ENCODE data around the gene SNX25. TPM values are rescaled to one million over a fixed set of nuclear protein-coding genes. Genes with fewer than 3 reads are reported as not detected.

SNX25 gene
- polyA plus RNA-seq, 4 donors, result 24.3 to 27.9 (median 25.1) TPM

DNA sequence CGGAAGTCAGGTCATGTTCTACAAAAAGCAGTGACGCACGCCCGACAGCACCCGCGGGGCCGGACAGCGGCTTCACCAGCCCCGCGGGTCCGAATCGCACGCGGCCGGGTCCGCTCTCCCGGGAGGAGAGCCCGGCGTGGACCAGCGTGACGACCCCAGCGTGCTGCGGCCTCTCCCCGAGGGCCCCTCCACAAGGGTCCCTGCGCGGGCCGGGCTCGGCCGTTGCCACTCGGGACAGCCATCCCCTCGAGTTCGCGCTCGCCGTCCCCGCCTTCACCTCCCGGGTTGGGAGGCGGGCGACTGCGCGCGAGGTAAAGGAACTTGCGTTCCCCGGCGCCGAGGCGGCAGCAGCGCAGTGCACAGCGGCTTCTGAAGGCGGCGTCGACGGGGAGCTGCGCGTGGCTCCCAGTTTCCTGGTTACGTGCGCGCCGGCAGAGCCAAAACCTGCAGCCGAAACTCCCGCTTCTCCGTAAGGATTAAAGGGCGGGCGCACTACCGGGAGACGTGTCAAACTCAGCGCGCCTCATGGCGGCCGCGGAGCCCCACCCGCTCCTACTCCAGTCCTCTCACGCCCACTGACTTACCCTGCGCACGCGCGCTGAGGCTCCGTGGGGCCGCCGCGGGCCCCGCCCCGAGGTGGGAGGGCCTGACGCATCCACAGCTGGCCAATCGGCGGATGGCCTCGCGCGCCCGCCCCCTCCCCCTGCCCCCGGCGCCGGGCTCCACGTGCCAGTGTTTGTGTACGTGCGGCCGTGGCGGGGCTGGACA is 186.7 kb downstream of the SNX25 start:
- peak; percentile 92 to 96 (median 94) for DNase-seq (ENCODE audit: low read depth in 4 of 4, low spot score in 3 of 4)

- peak in 2 of 4 donors; percentile 41 to 53 for DNase-seq (ENCODE audit: low read depth in 4 of 4, low spot score in 3 of 4)
Observed at GRCh38 chr4:185396724-185397385, 187.5 kb downstream of the SNX25 start, which contains the start of gene ANKRD37. Gene ANKRD37, plus strand, starts transcription at chr4:185396841. Its CDS starts 83 bp downstream, at chr4:185396924.

DNA sequence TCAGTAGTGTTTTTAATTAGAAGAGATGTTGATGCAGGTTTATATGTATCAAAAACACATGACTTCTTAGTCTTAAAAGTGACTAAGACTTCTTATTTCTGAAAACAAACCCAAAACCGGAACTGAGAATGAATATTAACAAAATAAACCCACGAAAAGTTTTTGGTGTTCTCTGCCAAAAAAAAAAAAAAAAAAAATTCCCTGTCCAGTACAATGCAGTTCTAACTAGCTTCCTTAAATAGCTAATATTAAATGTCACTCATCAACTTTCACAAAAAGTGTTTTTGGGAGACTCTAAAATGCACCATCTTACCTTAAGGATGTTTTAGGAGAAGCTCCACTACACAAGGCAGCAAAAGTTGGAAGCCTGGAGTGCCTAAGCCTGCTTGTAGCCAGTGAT is 189.2 kb downstream of the SNX25 start:
- DNase-seq (ENCODE audit: low read depth in 4 of 4, low spot score in 3 of 4), result no peak

- no peak for DNase-seq (ENCODE audit: low read depth in 4 of 4, low spot score in 3 of 4)
Observed at GRCh38 chr4:185399466-185399865, 190.1 kb downstream of the SNX25 start.

- DNase-seq (ENCODE audit: low read depth in 4 of 4, low spot score in 3 of 4), result no peak
Observed at GRCh38 chr4:185404031-185404430, 194.6 kb downstream of the SNX25 start.

GRCh38 chr4:185405296-185405999 is 196.1 kb downstream of the SNX25 start:
- DNase-seq (ENCODE audit: low read depth in 4 of 4, low spot score in 3 of 4), result no peak

GRCh38 chr4:185408432-185408831 is 199.0 kb downstream of the SNX25 start:
- no peak for DNase-seq (ENCODE audit: low read depth in 4 of 4, low spot score in 3 of 4)

GRCh38 chr4:185411849-185412248 is 202.5 kb downstream of the SNX25 start:
- DNase-seq (ENCODE audit: low read depth in 4 of 4, low spot score in 3 of 4), result no peak

DNA sequence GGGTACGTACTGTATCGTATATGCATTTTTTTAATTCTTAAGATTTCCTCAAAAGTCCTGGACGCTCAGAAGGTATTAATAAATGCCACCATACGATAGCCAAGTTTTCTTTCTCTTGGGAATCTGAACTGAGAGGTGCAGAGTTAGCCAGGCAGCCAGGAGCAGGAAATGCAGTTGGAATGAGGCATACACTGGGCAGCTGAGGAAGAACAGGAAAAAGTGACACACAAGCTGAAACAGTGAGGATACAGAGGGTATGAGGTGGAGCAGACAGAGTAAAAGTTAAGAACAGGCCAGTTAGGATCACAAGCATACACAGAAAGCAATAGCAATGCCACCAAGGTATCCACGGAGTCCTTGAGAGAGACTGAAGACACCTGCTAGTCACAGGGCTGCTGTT is 203.0 kb downstream of the SNX25 start:
- DNase-seq (ENCODE audit: low read depth in 4 of 4, low spot score in 3 of 4), result no peak

Other genes starting within 250 kb of the SNX25 start
- gene HELT, start 191.1 kb upstream of the SNX25 start, polyA plus RNA-seq (ENCODE audit: insufficient read length in 4 of 4), result not detected
- 10 to 100 TPM; 48.0 to 49.9 (median 48.9) TPM for gene SLC25A4, start 66.3 kb upstream of the SNX25 start, polyA plus RNA-seq (ENCODE audit: insufficient read length in 4 of 4)
- gene CFAP97, start 5.6 kb upstream of the SNX25 start, polyA plus RNA-seq (ENCODE audit: insufficient read length in 4 of 4), result 10 to 100 TPM; 42.9 to 62.8 (median 55.1) TPM
- 1 to 10 TPM; 2.7 to 3.5 (median 3.1) TPM for gene LRP2BP, start 186.3 kb downstream of the SNX25 start, polyA plus RNA-seq (ENCODE audit: insufficient read length in 4 of 4)
- 10 to 100 TPM in 3 of 4 donors, 1 to 10 TPM in 1; 10.0 to 15.3 (median 12.1) TPM for gene ANKRD37, start 187.2 kb downstream of the SNX25 start, polyA plus RNA-seq (ENCODE audit: insufficient read length in 4 of 4)
- 10 to 100 TPM; 57.8 to 86.3 (median 75.6) TPM for gene UFSP2, start 216.4 kb downstream of the SNX25 start, polyA plus RNA-seq (ENCODE audit: insufficient read length in 4 of 4)

Measured in right renal pelvis (tissue), 4 donors.